SK-N-SH (cell line): ENCODE results near the gene PKP4.

Source experiments
- CTCF ChIP-seq: fragments of 200-600 bp; sonication (generic); IDR thresholded peaks from 2 replicates; pipeline ENCODE4 v1.6.1; 2017; ENCODE audit warnings: antibody characterized with exemption, mild to moderate bottlenecking, moderate library complexity
- ELF1 ChIP-seq: IDR thresholded peaks from 2 replicates; pipeline ENCODE4 v1.4.0; 2012
- EZH2phosphoT487 ChIP-seq: fragments of 200-600 bp; sonication (generic); IDR thresholded peaks from 2 replicates; pipeline ENCODE4 v1.6.1; 2017; ENCODE audit warnings: low read depth, mixed run types, mild to moderate bottlenecking, antibody characterized with exemption, moderate library complexity, borderline replicate concordance
- FOXM1 ChIP-seq: IDR thresholded peaks from 2 replicates; pipeline ENCODE4 v1.4.0; 2012; ENCODE audit warnings: low read depth, mild to moderate bottlenecking
- JUND ChIP-seq: IDR thresholded peaks from 2 replicates; pipeline ENCODE4 v1.4.0; 2012
- MXI1 ChIP-seq: IDR thresholded peaks from 2 replicates; pipeline ENCODE4 v1.6.1; 2012; ENCODE audit warnings: mild to moderate bottlenecking, low read depth, low read length, improper control_type of control experiment
- PBX3 ChIP-seq: IDR thresholded peaks from 2 replicates; pipeline ENCODE4; 2012
- POLR2AphosphoS5 ChIP-seq: IDR thresholded peaks from 2 replicates; pipeline ENCODE4 v1.6.1; 2012; ENCODE audit warnings: low read depth, low read length
- REST ChIP-seq: IDR thresholded peaks from 2 replicates; pipeline ENCODE4 v1.6.1; 2012; ENCODE audit warnings: mild to moderate bottlenecking, low read depth, low read length, moderate library complexity
- SMC3 ChIP-seq: IDR thresholded peaks from 2 replicates; pipeline ENCODE4 v1.6.1; 2012; ENCODE audit warnings: low read depth, low read length, improper control_type of control experiment
- TAF1 ChIP-seq: IDR thresholded peaks from 2 replicates; pipeline ENCODE4 v1.6.1; 2012; ENCODE audit warnings: low read depth, mild to moderate bottlenecking, low read length, moderate library complexity, borderline replicate concordance
- TEAD4 ChIP-seq: IDR thresholded peaks from 2 replicates; pipeline ENCODE4 v1.4.0; 2012; ENCODE audit warnings: mild to moderate bottlenecking, borderline replicate concordance; ENCODE audit not compliant: insufficient read depth
- USF2 ChIP-seq: fragments of 150-350 bp; IDR thresholded peaks from 2 replicates; pipeline ENCODE4 v1.6.1; 2017; ENCODE audit warnings: antibody characterized with exemption, low read length, low read depth, borderline replicate concordance

- no peak for TF ChIP-seq ELF1
- no peak for TF ChIP-seq REST
- TF ChIP-seq SMC3: no peak
- TF ChIP-seq TEAD4: no peak
- TF ChIP-seq EZH2phosphoT487: no peak
- no peak for TF ChIP-seq JUND
- TF ChIP-seq CTCF: no peak
- TF ChIP-seq USF2: no peak
- no peak for TF ChIP-seq POLR2AphosphoS5
- TF ChIP-seq FOXM1: no peak
- no peak for TF ChIP-seq TAF1
- no peak for TF ChIP-seq MXI1
- no peak for TF ChIP-seq PBX3
Observed at GRCh38 chr2:158544998-158545397, 88.2 kb downstream of the PKP4 start.
